Measurements from ENCODE around the gene NKTR.

GRCh38 chr3:42683875-42684598, 83.6 kb downstream of the NKTR start:
- no peak for TF ChIP-seq POLR2A (IDR thresholded peaks at IDR 0.05)
- TF ChIP-seq CTCF (IDR thresholded peaks at IDR 0.05), result no peak
